Jurkat, Clone E6-1 (cell line): ENCODE results near the gene RAB27B.
"Not testable (repeated sequence)": the region's sequence is repeated elsewhere in the genome, so short reads cannot be mapped to it uniquely, and the experiment has no call there.

ENCODE experiments used
- DNase-seq: peaks from one replicate; pipeline ENCODE4 v3.0.0-alpha.2; 2011; ENCODE audit warnings: low read depth, low spot score
- H3K4me3 ChIP-seq: 2 replicates; pipeline ENCODE4 v1.5.1; 2011; ENCODE audit warnings: mild to moderate bottlenecking, low read length, control low read depth, moderate library complexity

Gene RAB27B

GRCh38 chr18:54855050-54855449, 26.8 kb downstream of the RAB27B start:
- H3K4me3 ChIP-seq, DNase-seq: not testable (repeated sequence)

DNA sequence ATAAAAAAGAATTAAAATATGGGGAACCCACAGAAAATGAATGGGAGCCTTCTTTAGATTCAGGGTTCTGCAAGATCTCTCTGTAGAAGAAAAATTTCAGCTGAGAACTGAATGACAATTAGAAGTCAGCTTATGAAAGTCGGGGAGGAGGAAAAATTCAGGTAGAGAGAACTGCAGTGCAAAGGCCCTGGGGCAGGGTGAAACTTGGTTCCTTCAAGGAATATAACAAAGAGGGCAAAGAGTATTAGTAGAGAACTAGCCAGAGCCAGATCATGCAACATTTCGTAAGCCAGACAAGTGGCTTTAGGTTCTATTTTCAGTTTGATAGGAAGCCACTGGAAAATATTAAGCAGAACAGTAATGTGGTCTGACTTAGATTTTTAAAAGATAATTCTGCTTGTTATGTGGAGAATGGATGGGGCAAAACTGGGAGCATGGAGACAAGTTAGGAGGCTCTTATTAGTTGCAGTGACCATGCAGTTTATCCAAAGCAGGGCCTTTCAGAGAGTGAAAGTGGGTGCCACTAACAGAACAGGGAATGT, 27.9 kb downstream of the RAB27B start:
- no peak for DNase-seq
- no peak overlapping the region for H3K4me3 ChIP-seq

DNA sequence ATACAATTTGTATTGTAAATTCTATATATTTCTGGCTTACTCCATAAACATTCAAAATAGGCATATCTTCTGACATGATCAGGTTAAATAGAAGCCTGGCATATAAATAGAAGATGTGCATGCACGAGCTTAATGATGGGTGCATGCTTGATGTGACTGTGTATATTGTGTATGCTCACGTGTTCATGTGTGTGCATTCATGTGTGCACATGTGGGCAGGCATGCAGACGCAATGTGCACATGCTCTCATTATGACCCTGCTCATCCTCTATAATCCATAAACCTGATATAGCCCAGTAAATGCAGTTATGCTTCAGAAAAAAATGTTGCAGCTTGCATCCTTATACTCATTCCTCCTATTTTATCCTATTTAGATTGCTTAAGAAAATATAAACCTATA, 29.2 kb downstream of the RAB27B start:
- H3K4me3 ChIP-seq = no peak overlapping the region
- no peak for DNase-seq

- H3K4me3 ChIP-seq = no peak overlapping the region
- no peak for DNase-seq
Observed at GRCh38 chr18:54859667-54860421, 31.6 kb downstream of the RAB27B start.

- DNase-seq = no peak
- no peak overlapping the region for H3K4me3 ChIP-seq
Observed at GRCh38 chr18:54860941-54861340, 32.7 kb downstream of the RAB27B start.

DNA sequence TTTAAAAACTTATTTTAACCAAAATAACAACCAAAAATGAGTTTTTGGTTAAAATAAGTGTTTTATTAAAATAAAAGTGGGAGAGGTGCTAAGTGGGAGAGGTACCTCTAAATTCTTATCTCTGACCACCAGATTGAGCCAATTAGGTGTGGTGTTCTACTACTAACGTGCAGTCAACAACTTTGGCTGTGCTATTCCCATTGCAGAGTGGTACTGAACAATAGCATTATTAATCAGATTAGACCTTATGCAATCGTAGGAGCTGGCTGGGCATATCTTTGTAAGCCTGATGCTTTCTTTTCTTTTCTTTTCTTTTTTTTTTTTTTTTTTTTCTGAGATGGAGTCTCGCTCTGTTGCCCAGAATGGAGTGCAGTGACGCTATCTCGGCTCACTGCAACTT, 38.9 kb downstream of the RAB27B start:
- no peak overlapping the region for H3K4me3 ChIP-seq
- no peak for DNase-seq

DNA sequence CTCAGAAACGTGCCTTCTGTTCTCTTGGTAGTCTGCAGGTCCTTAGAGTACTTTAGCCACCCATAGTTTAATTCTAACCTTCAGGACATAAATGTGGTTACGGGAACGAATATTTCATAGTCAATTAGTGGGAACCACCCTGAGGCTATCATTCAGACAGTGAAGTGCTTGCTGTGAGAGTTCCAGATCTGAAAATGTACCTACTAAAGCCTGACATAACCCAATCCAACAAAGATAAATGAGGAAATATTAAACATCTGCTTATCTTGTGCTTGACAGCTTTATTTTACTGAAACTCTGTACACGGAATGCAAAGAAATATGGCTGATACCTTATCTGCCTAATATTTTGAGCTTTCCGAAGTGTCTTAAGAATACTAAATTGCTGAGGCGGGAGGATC, 43.0 kb downstream of the RAB27B start:
- no peak for DNase-seq
- H3K4me3 ChIP-seq = no peak overlapping the region

GRCh38 chr18:54872681-54873080, 44.4 kb downstream of the RAB27B start:
- no peak overlapping the region for H3K4me3 ChIP-seq
- DNase-seq = no peak

DNA sequence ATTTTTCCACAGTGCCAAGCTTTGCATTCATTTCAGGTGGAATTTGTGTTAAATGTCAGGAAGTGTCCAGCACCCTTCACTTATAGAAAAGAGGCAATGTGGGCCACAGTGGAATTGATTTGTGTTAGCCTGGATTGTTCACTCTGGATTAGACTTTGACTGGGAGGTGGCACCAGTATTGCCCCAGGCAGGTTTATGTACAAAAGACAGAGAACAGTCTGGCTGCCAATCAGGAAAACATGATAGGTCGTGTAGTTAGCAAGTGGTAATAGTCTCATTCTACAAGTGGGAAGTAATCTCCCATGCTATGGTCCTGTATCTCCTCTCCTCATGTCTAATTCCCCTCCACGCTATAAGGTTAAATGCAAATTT, 45.6 kb downstream of the RAB27B start:
- DNase-seq = no peak

DNA sequence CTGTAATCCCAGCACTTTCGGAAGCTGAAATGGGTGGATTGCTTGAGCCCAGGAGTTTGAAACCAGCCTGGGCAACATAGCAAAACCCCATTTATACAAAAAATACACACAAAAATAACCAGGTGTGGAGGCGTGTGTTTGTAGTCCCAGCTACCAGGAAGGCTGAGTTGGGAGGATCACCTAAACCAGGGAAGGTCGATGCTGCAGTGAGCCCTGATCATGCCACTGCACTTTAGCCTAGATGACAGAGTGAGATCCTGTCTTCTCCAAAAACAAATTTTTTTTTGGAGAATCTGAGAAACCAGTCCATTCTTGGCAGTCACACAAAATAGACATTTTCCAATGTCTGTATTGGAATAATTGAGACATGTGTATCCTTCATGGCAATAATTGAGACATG, 46.8 kb downstream of the RAB27B start:
- H3K4me3 ChIP-seq = no peak overlapping the region
- no peak for DNase-seq

More for the DNA sequence above, 45.6 kb downstream of the RAB27B start:
- no peak overlapping the region for H3K4me3 ChIP-seq

DNA sequence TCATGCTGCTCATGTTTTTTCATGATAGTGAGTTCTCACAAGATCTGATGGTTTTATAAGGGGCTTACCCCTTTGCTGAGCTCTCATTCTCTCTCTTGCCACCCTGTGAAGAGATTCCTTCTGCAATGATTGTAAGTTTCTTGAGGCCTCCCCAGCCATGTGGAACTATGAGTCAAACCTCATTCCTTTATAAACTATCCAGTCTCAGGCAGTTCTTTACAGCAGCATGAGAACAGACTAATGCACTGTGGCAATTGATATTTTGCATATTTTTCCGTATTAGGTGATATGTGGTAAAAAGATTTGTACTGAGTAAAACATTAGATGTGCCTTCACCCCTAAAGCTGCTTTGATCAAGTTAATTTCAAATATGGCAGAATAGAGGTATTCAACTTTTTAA, 48.8 kb downstream of the RAB27B start:
- no peak for DNase-seq
- H3K4me3 ChIP-seq = no peak overlapping the region

DNA sequence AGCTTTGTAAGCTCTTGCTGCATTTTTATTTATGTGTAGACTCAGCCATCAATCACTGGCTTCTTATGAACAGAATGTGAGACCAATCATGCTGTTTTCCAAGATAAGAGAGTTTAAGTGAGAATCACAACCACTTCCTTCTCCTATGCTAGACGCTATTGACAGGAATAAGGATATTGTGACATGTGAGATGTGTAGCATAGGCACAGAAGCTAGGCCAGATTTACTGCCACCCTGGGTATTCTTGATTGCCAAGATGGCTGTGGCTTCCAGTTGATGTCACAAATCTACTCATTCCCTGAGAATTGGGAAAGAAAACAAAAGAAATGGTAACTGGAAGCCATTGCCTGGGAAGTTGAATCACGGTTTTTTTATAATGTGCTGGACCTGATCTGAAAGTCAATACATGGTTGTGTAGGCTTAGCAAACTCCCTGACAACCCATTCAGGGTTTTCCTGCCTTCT, 49.9 kb downstream of the RAB27B start:
- no peak overlapping the region for H3K4me3 ChIP-seq
- no peak for DNase-seq

DNA sequence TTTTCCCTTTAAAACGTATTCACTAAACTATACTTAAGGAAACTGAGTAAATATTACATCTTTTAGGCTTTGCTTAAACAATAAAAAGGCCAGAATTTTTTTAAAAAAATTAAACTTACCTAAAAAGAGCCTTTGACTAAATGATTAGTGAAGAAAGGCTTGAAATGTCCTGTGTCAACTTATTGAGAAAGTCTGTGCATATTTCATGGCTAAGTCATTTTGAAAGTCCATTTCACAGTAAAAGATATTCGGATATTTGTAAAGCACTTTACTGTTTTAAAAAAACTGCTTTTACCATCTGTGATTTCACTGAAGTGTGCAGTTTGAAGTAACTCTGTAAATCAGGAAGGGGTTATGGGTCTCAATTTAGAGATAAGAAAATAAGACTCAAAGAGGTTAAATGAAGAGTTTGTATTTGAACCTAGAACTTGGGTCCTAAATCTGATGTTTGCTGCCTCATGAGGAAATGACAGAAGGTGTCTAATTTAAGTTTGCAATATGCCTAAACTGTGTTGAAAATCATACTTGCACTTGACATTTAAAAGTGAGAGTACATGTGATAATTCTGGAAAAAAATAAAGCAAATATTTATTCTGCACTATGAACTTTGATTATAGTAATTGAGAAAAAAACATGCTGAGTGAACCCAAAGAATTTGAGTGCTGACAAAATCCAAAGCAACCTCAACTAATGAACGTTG, 50.5 kb downstream of the RAB27B start:
- DNase-seq = no peak
- H3K4me3 ChIP-seq = no peak overlapping the region

GRCh38 chr18:54879691-54880090, 51.4 kb downstream of the RAB27B start:
- DNase-seq = no peak
- no peak overlapping the region for H3K4me3 ChIP-seq

- H3K4me3 ChIP-seq = no peak overlapping the region
- DNase-seq = no peak
Observed at GRCh38 chr18:54880395-54881105, 52.3 kb downstream of the RAB27B start.

GRCh38 chr18:54881229-54881768, 53.0 kb downstream of the RAB27B start:
- no peak overlapping the region for H3K4me3 ChIP-seq
- DNase-seq = no peak

DNA sequence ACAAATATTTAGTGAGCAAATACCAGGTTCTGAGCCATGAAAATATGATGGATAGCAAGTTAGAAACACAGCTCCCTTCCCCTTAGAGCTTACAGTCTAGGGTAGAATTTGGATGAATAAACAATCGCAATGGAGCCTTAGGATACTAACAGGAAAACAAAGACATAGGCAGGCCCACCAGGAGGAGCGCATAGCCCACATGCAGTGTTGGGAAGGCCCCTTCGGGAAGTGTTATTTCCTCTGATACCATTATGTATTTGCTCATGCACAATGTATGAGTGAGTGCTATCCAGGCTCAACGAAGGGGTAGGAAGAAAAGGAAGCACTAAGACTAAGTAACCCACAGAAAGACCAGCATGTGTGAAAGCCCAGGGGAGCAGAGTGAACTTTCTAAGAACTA, 54.0 kb downstream of the RAB27B start:
- no peak overlapping the region for H3K4me3 ChIP-seq
- DNase-seq = no peak

GRCh38 chr18:54883816-54884604, 55.7 kb downstream of the RAB27B start:
- no peak overlapping the region for H3K4me3 ChIP-seq
- DNase-seq = no peak

DNA sequence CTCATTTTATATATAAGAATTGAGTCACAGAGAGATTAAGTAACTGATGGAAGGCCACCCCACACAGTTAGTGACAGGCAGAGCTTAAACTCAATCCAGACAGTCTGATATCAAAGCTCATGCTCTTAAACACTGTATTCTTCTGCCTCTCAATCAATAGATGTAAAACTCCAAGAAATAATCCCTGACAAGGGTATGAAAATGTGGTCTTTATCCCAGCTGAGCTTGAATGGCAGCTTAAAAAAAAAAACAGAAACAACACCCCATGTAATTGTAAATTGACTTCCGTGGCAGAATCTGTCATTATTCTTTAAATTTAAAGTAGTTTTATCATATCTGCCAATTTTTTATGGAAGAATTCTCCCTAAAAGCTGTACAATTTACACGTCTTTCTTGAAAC, 60.1 kb downstream of the RAB27B start:
- no peak overlapping the region for H3K4me3 ChIP-seq
- DNase-seq = no peak
